OCI-LY3 (cell line): ENCODE data around the gene OR10G8.
A peak's percentile ranks its signal among the peaks of the same experiment; 100 is the strongest.

Source experiments
- H2AFZ ChIP-seq: fragments of 200-600, 300-600 bp; shearing (Covaris generic); 2 replicates; pipeline ENCODE4 v1.6.0; 2014; ENCODE audit warnings: antibody characterized with exemption, low read depth, low read length
- H3K27ac ChIP-seq: fragments of 200-600, 300-600 bp; sonication (generic); 2 replicates; pipeline ENCODE4 v1.5.1; 2014; ENCODE audit warnings: mild to moderate bottlenecking, low read length, moderate library complexity, mixed read lengths
- H3K27me3 ChIP-seq: fragments of 200-600, 300-600 bp; sonication (generic); 2 replicates; pipeline ENCODE4 v1.6.1; 2014; ENCODE audit warnings: low read depth, low read length, mixed read lengths
- H3K36me3 ChIP-seq: fragments of 200-600, 300-600 bp; sonication (generic); replicated peaks from 2 replicates; pipeline ENCODE3; 2014; ENCODE audit warnings: low read depth, low read length, mixed read lengths
- H3K4me1 ChIP-seq: fragments of 300-600, 200-600 bp; sonication (generic); 2 replicates; pipeline ENCODE4 v1.6.1; 2014; ENCODE audit warnings: low read length, mixed read lengths
- H3K4me2 ChIP-seq: fragments of 200-600, 300-600 bp; sonication (generic); 2 replicates; pipeline ENCODE4 v1.6.1; 2014; ENCODE audit warnings: low read length, mixed read lengths
- H3K4me3 ChIP-seq: fragments of 300-600, 200-600 bp; sonication (generic); 2 replicates; pipeline ENCODE4 v1.5.1; 2014; ENCODE audit warnings: antibody characterized with exemption, mild to moderate bottlenecking, low read length, moderate library complexity
- H3K79me2 ChIP-seq: fragments of 300-600, 200-600 bp; shearing (Covaris generic); 2 replicates; pipeline ENCODE4 v1.6.1; 2014; ENCODE audit warnings: mild to moderate bottlenecking, low read length, mixed read lengths
- H3K9ac ChIP-seq: fragments of 300-600, 200-600 bp; shearing (Covaris generic); 2 replicates; pipeline ENCODE4 v1.6.0; 2014; ENCODE audit warnings: mild to moderate bottlenecking, low read length, moderate library complexity
- H3K9me3 ChIP-seq: fragments of 200-600, 300-600 bp; shearing (Covaris generic); 2 replicates; pipeline ENCODE4 v1.6.1; 2014; ENCODE audit warnings: low read length, mixed read lengths; ENCODE audit not compliant: insufficient read depth
- H4K20me1 ChIP-seq: fragments of 200-600, 300-600 bp; sonication (generic); 2 replicates; pipeline ENCODE4 v1.6.1; 2016; ENCODE audit warnings: low read length, mixed read lengths; ENCODE audit not compliant: insufficient read depth
- CTCF ChIP-seq: fragments of 200-600, 300-600 bp; sonication (generic); IDR thresholded peaks from 2 replicates; pipeline ENCODE4 v1.5.1; 2014; ENCODE audit warnings: antibody characterized with exemption, low read length, low read depth
- EZH2phosphoT487 ChIP-seq: fragments of 200-600 bp; shearing (Covaris generic); IDR thresholded peaks from 2 replicates; pipeline ENCODE4 v1.6.1; 2018; ENCODE audit warnings: antibody characterized with exemption, mixed run types, low read depth

The OR10G8 gene

GRCh38 chr11:124074554-124074953, 48.0 kb downstream of the OR10G8 start:
- Histone ChIP-seq H4K20me1 (no peaks in the 10 kb centered on the region), H3K27ac (no peak overlapping the region), H3K9ac (no peak overlapping the region), H2AFZ (no peak overlapping the region), H3K79me2 (no peaks in the 10 kb centered on the region), H3K27me3 (no peaks in the 10 kb centered on the region), H3K9me3 (no peaks in the 10 kb centered on the region), H3K4me1 (peaks cover 24% of the 10 kb centered on the region), H3K36me3 (no peaks in the 10 kb centered on the region), H3K4me2 (no peak overlapping the region), H3K4me3 (no peak overlapping the region)
- TF ChIP-seq EZH2phosphoT487 (no peak), CTCF (no peak)

- Histone ChIP-seq H3K4me3 (no peak overlapping the region), H3K9ac (no peak overlapping the region), H3K4me2 (no peak overlapping the region), H3K9me3 (no peaks in the 10 kb centered on the region), H3K27me3 (no peaks in the 10 kb centered on the region), H2AFZ (no peak overlapping the region), H3K27ac (no peak overlapping the region), H4K20me1 (no peaks in the 10 kb centered on the region), H3K79me2 (no peaks in the 10 kb centered on the region), H3K36me3 (no peaks in the 10 kb centered on the region), H3K4me1 (peaks cover 15% of the 10 kb centered on the region)
- TF ChIP-seq CTCF: no peak
- no peak for TF ChIP-seq EZH2phosphoT487
Measured at GRCh38 chr11:124075492-124075840, 48.9 kb downstream of the OR10G8 start.

- H3K4me3 ChIP-seq: peak overlapping the region; percentile 36; the same call in 1 of the 2 replicates
- no peaks in the 10 kb centered on the region for H3K79me2 ChIP-seq
- H3K36me3 ChIP-seq: no peaks in the 10 kb centered on the region
- H4K20me1 ChIP-seq: no peaks in the 10 kb centered on the region
- H3K4me1 ChIP-seq: peaks cover 9% of the 10 kb centered on the region
- no peak overlapping the region for H3K9ac ChIP-seq
- H2AFZ ChIP-seq: no peak overlapping the region
- no peaks in the 10 kb centered on the region for H3K9me3 ChIP-seq
- H3K27me3 ChIP-seq: no peaks in the 10 kb centered on the region
- peak overlapping the region; percentile 27 for H3K4me2 ChIP-seq
- no peak for TF ChIP-seq EZH2phosphoT487
- TF ChIP-seq CTCF: no peak
- H3K27ac ChIP-seq: no peak overlapping the region
Measured at GRCh38 chr11:124075841-124076651, 49.4 kb downstream of the OR10G8 start.

GRCh38 chr11:124077266-124077665, 50.7 kb downstream of the OR10G8 start:
- Histone ChIP-seq H3K36me3 (no peaks in the 10 kb centered on the region), H3K9ac (no peak overlapping the region), H3K4me2 (no peak overlapping the region), H3K4me1 (no peaks in the 10 kb centered on the region), H3K79me2 (no peaks in the 10 kb centered on the region), H4K20me1 (no peaks in the 10 kb centered on the region), H3K27ac (no peak overlapping the region), H3K4me3 (no peak overlapping the region), H2AFZ (no peak overlapping the region), H3K9me3 (no peaks in the 10 kb centered on the region), H3K27me3 (peaks cover 4% of the 10 kb centered on the region; the same call in 1 of the 2 replicates)
- TF ChIP-seq CTCF (no peak), EZH2phosphoT487 (no peak)
